D341Med (cell line): Measurements from ENCODE around the gene ANKZF1.

Source experiments
- DNase-seq: peaks from one replicate; pipeline ENCODE4 v3.0.0; 2012; ENCODE audit warnings: low spot score

ANKZF1 gene

DNA sequence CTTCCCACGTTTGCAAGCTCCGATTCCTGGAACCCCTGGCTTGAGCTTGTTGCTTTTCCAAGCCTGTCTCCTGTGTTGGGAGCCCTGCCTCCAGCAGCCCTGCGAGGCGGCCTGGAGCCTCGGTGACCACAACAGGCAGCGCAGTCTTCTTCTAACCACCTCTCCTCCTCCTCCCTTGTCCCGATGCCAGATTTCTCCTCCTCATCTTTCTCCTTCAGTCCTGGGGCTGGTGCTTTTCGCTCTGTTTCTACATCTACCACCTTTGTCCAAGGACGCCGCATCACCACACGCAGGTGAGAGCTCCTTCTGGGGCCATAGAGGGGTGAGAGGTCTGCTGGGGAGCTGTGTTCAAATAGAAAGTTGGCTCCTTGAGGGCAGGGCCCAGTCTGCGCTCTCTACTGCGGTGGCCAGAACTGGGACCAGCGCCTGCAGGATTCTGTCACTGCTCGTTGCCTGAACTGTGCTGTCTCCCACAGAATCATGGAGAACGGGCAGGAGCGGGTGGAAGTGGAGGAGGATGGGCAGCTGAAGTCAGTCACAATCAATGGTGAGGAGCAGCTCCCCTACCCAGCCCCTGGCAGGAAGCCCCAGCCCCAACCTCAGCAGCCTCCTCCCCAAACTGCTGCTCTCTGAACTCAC is 53.5 kb downstream of the ANKZF1 start:
- DNase-seq: no peak

DNA sequence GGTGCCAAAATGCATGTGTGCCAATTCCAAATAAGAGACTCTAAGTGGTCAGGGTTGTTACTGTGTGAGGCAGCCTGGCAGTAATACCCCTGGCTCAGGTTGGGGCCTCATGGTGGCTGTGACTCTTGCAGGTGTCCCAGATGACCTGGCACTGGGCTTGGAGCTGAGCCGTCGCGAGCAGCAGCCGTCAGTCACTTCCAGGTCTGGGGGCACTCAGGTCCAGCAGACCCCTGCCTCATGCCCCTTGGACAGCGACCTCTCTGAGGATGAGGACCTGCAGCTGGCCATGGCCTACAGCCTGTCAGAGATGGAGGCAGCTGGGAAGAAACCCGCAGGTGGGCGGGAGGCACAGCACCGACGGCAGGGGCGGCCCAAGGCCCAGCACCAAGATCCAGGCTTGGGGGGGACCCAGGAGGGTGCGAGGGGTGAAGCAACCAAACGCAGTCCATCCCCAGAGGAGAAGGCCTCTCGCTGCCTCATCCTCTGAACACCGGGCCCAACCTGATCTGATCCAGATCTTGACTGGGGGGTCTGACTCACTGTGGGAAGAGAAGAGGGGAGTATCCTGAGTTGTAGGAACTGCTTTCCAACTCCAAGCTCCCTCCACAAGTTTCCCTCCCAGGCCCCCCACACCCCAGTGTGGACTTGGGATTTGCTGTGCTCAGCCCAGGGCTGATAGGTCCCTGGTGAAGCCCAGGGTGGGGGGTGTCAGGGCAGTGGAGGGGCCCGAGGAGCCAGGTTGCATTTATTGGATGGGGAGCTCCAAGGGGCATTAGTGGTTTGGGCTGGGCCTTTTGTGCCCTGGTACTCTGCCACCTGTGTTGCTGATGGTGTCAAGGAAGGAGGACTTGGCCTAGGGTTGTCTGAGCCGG is 55.1 kb downstream of the ANKZF1 start:
- no peak for DNase-seq

DNA sequence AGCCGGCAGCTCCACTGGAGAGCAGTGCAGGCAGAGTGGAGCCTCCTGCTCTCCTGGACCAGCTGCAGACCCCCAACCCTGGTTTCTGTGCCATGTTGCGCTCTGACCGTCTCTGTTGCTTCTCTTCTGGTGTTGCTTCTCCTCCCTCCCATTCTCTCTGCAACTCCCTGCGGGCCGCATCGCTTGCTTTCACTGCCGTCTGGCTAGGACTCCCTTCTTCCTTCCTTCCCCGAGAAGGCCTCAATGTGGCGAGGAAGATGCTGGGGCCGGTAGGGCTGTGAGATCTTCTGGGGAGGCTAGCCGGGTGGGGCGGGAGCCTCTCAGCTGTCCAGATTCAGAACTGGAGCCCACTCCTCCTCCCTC is 55.7 kb downstream of the ANKZF1 start:
- DNase-seq: no peak

DNA sequence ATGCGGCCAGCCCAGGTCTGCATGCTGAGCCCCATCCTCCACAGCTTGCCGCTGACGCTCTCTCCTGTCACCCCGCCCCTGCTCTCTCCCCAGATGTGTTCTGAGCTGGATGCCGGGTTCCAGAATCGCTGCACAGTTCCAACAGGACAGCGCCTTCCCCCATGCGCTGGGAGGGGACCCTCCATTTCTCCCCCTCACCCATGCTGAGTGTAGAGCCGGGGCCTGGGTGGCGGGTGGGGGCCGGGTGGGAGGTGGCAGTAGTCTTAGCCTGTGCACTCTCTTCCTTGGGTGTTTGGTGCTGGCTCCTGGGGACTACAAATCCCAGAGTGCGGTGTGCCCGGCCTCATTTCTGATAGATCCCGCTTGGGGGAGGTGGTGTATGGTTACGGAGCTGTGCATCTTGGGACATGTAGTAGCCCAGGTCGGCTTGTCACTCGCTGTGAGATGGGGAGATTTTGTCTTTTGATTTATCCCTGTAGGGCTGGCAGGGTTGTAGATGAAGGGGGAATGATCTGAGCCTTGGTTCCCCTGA is 56.4 kb downstream of the ANKZF1 start:
- no peak for DNase-seq
